HCT116 (cell line): ENCODE results near the gene LRP1B. TPM values are rescaled to one million over a fixed set of nuclear protein-coding genes. Genes with fewer than 3 reads are reported as not detected.

Experiments used
- ATAC-seq: fragments of 200-7000 bp; cut with Tn5 transposase; 2 replicates; pipeline ENCODE4 v1.9.1; 2020; ENCODE audit warnings: mild to moderate bottlenecking, moderate library complexity
- BruUV-seq: library from RNA; stranded (reverse); fragments of 400-500 nt; replicated peaks from 2 replicates; lab custom pipeline; 2021; lab: Mats Ljungman, UMichigan
- CTCF ChIA-PET: fragments of 300-600 bp; sonication (Branson Sonifier 250); formaldehyde crosslinking; loops from one replicate; lab custom pipeline; 2021; ENCODE audit warnings: antibody characterized with exemption; lab: Charles Lee
- POLR2A ChIA-PET: fragments of 300-600, 350-600 bp; sonication (Branson Sonifier 250); formaldehyde crosslinking; loops from one replicate; lab custom pipeline; 2021; ENCODE audit warnings: antibody characterized with exemption; lab: Charles Lee
- RAD21 ChIA-PET, 2 experiments: fragments of 300-600 bp; sonication (Branson Sonifier 250); formaldehyde crosslinking; loops; one replicate each; lab custom pipeline; 2023; ENCODE audit warnings: low total read pairs in 2 of 2; ENCODE audit not compliant: uncharacterized antibody in 2 of 2, unreplicated experiment in 2 of 2, low non-redundant PET in 1 of 2; lab: Charles Lee
- DNase-seq: peaks from one replicate; pipeline ENCODE4 v3.0.0-alpha.2; 2010; ENCODE audit warnings: low read depth, low spot score
- H2AFZ ChIP-seq: fragments of 200-600 bp; shearing (Covaris generic), sonication (generic); 2 replicates; pipeline ENCODE4 v1.6.1; 2017; ENCODE audit warnings: low read depth, mixed run types, mixed read lengths, antibody characterized with exemption, low read length; ENCODE audit not compliant: poor library complexity, severe bottlenecking
- H3K27ac ChIP-seq: 2 replicates; pipeline ENCODE4 v1.5.1; 2012; ENCODE audit warnings: low read depth, low read length
- H3K27me3 ChIP-seq: fragments of 200-600 bp; sonication (generic); 2 replicates; pipeline ENCODE4 v1.6.1; 2016; ENCODE audit warnings: mixed run types, low read length, mixed read lengths; ENCODE audit not compliant: insufficient read depth
- H3K36me3 ChIP-seq, 2 experiments: fragments of 200-500 bp in 1 of 2; fragments of 200-600 bp in 1 of 2; sonication (Bioruptor generic) in 1 of 2; sonication (generic) in 1 of 2; 2 replicates each; pipeline versions ENCODE4 v1.5.1 to v1.6.1; 2014 to 2016; ENCODE audit warnings: low read length in 2 of 2, inconsistent platforms in 1 of 2, mixed read lengths in 1 of 2, mixed run types in 1 of 2; ENCODE audit not compliant: insufficient read depth in 2 of 2, control insufficient read depth in 1 of 2
- H3K4me1 ChIP-seq, 2 experiments: fragments of 200-600 bp in 1 of 2; sonication (generic) in 1 of 2; 2 replicates each; pipeline versions ENCODE4 v1.5.1 to v1.6.1; 2012 to 2017; ENCODE audit warnings: low read length in 2 of 2, inconsistent platforms in 1 of 2, mild to moderate bottlenecking in 1 of 2, mixed read lengths in 1 of 2, mixed run types in 1 of 2, moderate library complexity in 1 of 2; ENCODE audit not compliant: insufficient read depth in 2 of 2, control insufficient read depth in 1 of 2
- H3K4me2 ChIP-seq: fragments of 200-600 bp; sonication (generic); 2 replicates; pipeline ENCODE4 v1.6.1; 2017; ENCODE audit warnings: mixed run types, low read length, mixed read lengths
- H3K4me3 ChIP-seq, 2 experiments: fragments of 200-600 bp in 1 of 2; sonication (generic) in 1 of 2; replicated peaks in 1 of 2; 2 replicates each; pipeline ENCODE4 v1.5.1; 2011 to 2016; ENCODE audit warnings: low read length in 2 of 2, control low read depth in 1 of 2, low read depth in 1 of 2, mild to moderate bottlenecking in 1 of 2, mixed read lengths in 1 of 2, mixed run types in 1 of 2
- H3K79me2 ChIP-seq: fragments of 200-600 bp; sonication (generic); 2 replicates; pipeline ENCODE4 v1.6.1; 2017; ENCODE audit warnings: mild to moderate bottlenecking, mixed run types, low read length, moderate library complexity, mixed read lengths; ENCODE audit not compliant: insufficient read depth
- H3K9ac ChIP-seq: fragments of 200-600 bp; sonication (generic); 2 replicates; pipeline ENCODE4 v1.6.1; 2016; ENCODE audit warnings: low read length, mixed read lengths
- H3K9me2 ChIP-seq: fragments of 200-600 bp; sonication (generic), shearing (Covaris generic); 2 replicates; pipeline ENCODE4 v1.6.1; 2017; ENCODE audit warnings: mixed run types, mild to moderate bottlenecking, moderate library complexity; ENCODE audit not compliant: insufficient read depth
- H3K9me3 ChIP-seq, 2 experiments: fragments of 200-500 bp in 1 of 2; fragments of 200-600 bp in 1 of 2; sonication (Bioruptor generic) in 1 of 2; sonication (generic) in 1 of 2; 2 replicates each; pipeline ENCODE4 v1.6.1; 2014 to 2017; ENCODE audit warnings: low read length in 2 of 2, mixed read lengths in 2 of 2, inconsistent platforms in 1 of 2, low read depth in 1 of 2, mild to moderate bottlenecking in 1 of 2, mixed run types in 1 of 2, moderate library complexity in 1 of 2; ENCODE audit not compliant: control insufficient read depth in 1 of 2, insufficient read depth in 1 of 2
- H4K20me1 ChIP-seq: fragments of 200-600 bp; sonication (generic), shearing (Covaris generic); 2 replicates; pipeline ENCODE4 v1.6.1; 2017; ENCODE audit warnings: mixed run types, mild to moderate bottlenecking, moderate library complexity; ENCODE audit not compliant: insufficient read depth
- ATF3 ChIP-seq: IDR thresholded peaks from 2 replicates; pipeline ENCODE4 v1.6.1; 2012
- CBX3 ChIP-seq: IDR thresholded peaks from 2 replicates; pipeline ENCODE4 v1.6.1; 2012; ENCODE audit warnings: low read depth
- CEBPB ChIP-seq: IDR thresholded peaks from 2 replicates; pipeline ENCODE4 v1.6.1; 2012; ENCODE audit warnings: low read depth
- EGR1 ChIP-seq: IDR thresholded peaks from 2 replicates; pipeline ENCODE4 v1.6.1; 2012; ENCODE audit warnings: low read depth
- ELF1 ChIP-seq: IDR thresholded peaks from 2 replicates; pipeline ENCODE4 v1.6.1; 2012; ENCODE audit warnings: low read depth, borderline replicate concordance
- EZH2 ChIP-seq: fragments of 200-600 bp; sonication (generic); IDR thresholded peaks from 2 replicates; pipeline ENCODE4 v1.6.1; 2017; ENCODE audit warnings: antibody characterized with exemption, mixed run types
- POLR2A ChIP-seq: IDR thresholded peaks from 2 replicates; pipeline ENCODE4 v1.7.0; 2011; ENCODE audit warnings: borderline replicate concordance; ENCODE audit not compliant: insufficient read depth, insufficient read length; ENCODE audit errors: extremely low read depth
- POLR2AphosphoS5 ChIP-seq: IDR thresholded peaks from 2 replicates; pipeline ENCODE4 v1.6.1; 2011; ENCODE audit warnings: mild to moderate bottlenecking, low read depth, low read length, moderate library complexity
- RAD21 ChIP-seq: IDR thresholded peaks from 2 replicates; pipeline ENCODE4 v1.6.1; 2012; ENCODE audit warnings: low read depth, mild to moderate bottlenecking
- SIN3A ChIP-seq: IDR thresholded peaks from 2 replicates; pipeline ENCODE4 v1.6.1; 2012; ENCODE audit warnings: low read depth
- SP1 ChIP-seq: IDR thresholded peaks from 2 replicates; pipeline ENCODE4 v1.6.1; 2012; ENCODE audit warnings: low read depth
- SRF ChIP-seq: IDR thresholded peaks from 2 replicates; pipeline ENCODE4 v1.6.1; 2012; ENCODE audit warnings: low read depth
- TCF7L2 ChIP-seq: IDR thresholded peaks from 2 replicates; pipeline ENCODE4 v1.7.0; 2011; ENCODE audit warnings: borderline replicate concordance, inconsistent platforms; ENCODE audit not compliant: insufficient read depth, insufficient read length; ENCODE audit errors: extremely low read depth
- YY1 ChIP-seq: IDR thresholded peaks from 2 replicates; pipeline ENCODE4 v1.6.1; 2011; ENCODE audit warnings: low read length, low read depth, moderate library complexity, mild to moderate bottlenecking; ENCODE audit not compliant: insufficient replicate concordance; ENCODE audit errors: extremely low read depth
- ZNF274 ChIP-seq: fragments of 200-500 bp; sonication (Bioruptor generic); IDR thresholded peaks from 2 replicates; pipeline ENCODE4 v1.6.1; 2014; ENCODE audit warnings: mild to moderate bottlenecking, low read depth, low read length, inconsistent platforms
- intact Hi-C: fragments of 100-400 bp; cut with micrococcal nuclease; formaldehyde crosslinking; loops from 2 replicates; pipeline ENCODE4 v1.10.0; 2022
- total RNA-seq: library from RNA; stranded (reverse); gene quantifications from one replicate; pipeline ENCODE4 v1.2.1, GENCODE V29; 2021; ENCODE audit not compliant: unreplicated experiment
- TF ChIP-seq, protein P1 (sequence below): IDR thresholded peaks from 2 replicates; pipeline ENCODE4 v1.6.1; 2012
- TF ChIP-seq, protein P2 (sequence below): IDR thresholded peaks from 2 replicates; pipeline ENCODE4 v1.6.1; 2011; ENCODE audit warnings: mild to moderate bottlenecking, low read length, moderate library complexity; ENCODE audit not compliant: insufficient replicate concordance; ENCODE audit errors: extremely low read depth

LRP1B gene
- total RNA-seq, 1 experiment from 2014 or later, result 0.34 TPM

DNA sequence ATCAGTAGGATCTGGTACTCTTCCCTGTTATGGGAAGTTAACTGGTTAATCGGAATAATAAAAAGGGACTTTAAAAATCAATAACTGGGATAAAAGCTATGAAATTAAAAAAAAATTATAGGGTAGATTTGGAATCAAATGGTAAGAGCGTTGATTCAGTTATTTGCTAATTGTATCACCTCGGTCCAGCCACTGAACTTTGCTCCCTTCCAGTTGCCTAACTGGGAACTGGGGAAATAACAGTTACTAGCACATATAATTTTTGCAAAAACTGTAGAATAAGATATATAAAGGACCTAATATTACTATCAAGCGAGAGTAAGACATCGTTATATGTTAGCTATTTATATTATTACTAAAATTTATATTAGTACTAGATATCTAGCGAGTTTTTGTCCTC is 302.1 kb downstream of the LRP1B start:
- H3K9me2 ChIP-seq, result no peaks in the 10 kb centered on the region
- DNase-seq (no peak), ATAC-seq (no peak)
- H3K9ac ChIP-seq, result no peak overlapping the region
- no peaks in the 10 kb centered on the region for H3K79me2 ChIP-seq
- no peak overlapping the region for H3K27ac ChIP-seq
- H3K4me2 ChIP-seq, result no peak overlapping the region
- H3K4me3 ChIP-seq, result no peak overlapping the region
- H3K4me1 ChIP-seq, result no peaks in the 10 kb centered on the region
- no peak overlapping the region for H2AFZ ChIP-seq
- no peaks in the 10 kb centered on the region for H4K20me1 ChIP-seq
- ChIA-PET CTCF (no interaction called here), RAD21 (no interaction called here), POLR2A (no interaction called here)
- TF ChIP-seq POLR2AphosphoS5 (no peak), RAD21 (no peak), SIN3A (no peak), SP1 (no peak), ELF1 (no peak), ZNF274 (no peak), CBX3 (no peak), CEBPB (no peak), YY1 (no peak), EGR1 (no peak), POLR2A (no peak), ATF3 (no peak), EZH2 (no peak), SRF (no peak), TCF7L2 (no peak)
- TF ChIP-seq, protein P1, sequence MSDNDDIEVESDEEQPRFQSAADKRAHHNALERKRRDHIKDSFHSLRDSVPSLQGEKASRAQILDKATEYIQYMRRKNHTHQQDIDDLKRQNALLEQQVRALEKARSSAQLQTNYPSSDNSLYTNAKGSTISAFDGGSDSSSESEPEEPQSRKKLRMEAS, result no peak
- TF ChIP-seq, protein P2, sequence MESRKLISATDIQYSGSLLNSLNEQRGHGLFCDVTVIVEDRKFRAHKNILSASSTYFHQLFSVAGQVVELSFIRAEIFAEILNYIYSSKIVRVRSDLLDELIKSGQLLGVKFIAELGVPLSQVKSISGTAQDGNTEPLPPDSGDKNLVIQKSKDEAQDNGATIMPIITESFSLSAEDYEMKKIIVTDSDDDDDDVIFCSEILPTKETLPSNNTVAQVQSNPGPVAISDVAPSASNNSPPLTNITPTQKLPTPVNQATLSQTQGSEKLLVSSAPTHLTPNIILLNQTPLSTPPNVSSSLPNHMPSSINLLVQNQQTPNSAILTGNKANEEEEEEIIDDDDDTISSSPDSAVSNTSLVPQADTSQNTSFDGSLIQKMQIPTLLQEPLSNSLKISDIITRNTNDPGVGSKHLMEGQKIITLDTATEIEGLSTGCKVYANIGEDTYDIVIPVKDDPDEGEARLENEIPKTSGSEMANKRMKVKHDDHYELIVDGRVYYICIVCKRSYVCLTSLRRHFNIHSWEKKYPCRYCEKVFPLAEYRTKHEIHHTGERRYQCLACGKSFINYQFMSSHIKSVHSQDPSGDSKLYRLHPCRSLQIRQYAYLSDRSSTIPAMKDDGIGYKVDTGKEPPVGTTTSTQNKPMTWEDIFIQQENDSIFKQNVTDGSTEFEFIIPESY, result no peak
- no peaks in the 10 kb centered on the region for H3K27me3 ChIP-seq
- no peaks in the 10 kb centered on the region for H3K9me3 ChIP-seq
- BruUV-seq, result no TSS peak
- no peaks in the 10 kb centered on the region for H3K36me3 ChIP-seq
- intact Hi-C loops, result no loop called here
